ENCODE results near the gene MYO5A.

The MYO5A gene

DNA sequence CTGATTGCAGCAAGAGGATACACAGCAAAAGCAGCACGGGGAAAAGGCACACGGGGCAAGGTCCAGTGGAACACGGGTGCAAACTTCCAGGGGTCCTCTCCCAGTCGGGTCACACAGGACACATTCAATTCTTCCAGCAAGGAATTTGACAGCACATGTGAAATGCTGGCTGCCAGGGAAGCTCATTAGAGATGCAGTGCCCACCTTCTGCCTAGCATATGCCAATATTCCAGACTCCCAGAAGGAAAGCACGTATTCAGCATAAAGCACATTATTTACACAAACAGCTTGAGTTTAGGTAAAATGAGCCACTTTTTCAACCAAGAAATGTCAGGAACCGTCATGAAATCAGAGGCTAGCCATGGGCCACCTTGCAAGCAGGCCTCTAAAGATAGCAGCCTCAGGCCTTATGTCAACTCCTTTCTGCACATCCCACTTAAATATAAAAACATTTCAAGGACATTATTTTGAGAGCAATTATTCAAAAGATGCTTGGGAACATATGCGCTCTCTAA is 252.4 kb downstream of the MYO5A start:
- Histone ChIP-seq H2BK5ac (ENCODE audit: low read length) (no peak overlapping the region), H4K8ac (ENCODE audit: low read depth, low read length) (no peak overlapping the region), H2AK5ac (ENCODE audit: low read length) (no peak overlapping the region), H2BK15ac (replicated peaks; ENCODE audit: low read depth) (no peak overlapping the region), H3K9ac (ENCODE audit: low read length) (no peak overlapping the region), H3K23ac (ENCODE audit: low read length) (no peak overlapping the region), H2BK120ac (ENCODE audit: low read depth, low read length) (no peak overlapping the region), H3K18ac (ENCODE audit: low read length) (no peak overlapping the region), H3K4me1 (ENCODE audit: control insufficient read depth, low read depth, low read length) (no peaks in the 10 kb centered on the region), H3K27ac (ENCODE audit: low read depth, low read length) (no peak overlapping the region), H3K4me3 (ENCODE audit: low read length) (no peak overlapping the region), H3K27me3 (ENCODE audit: insufficient read depth, low read length, poor library complexity) (no peaks in the 10 kb centered on the region), H3K4ac (ENCODE audit: low read depth, low read length) (no peak overlapping the region), H4K5ac (ENCODE audit: low read length) (no peak overlapping the region), H3K36me3 (ENCODE audit: control insufficient read depth, insufficient read depth, low read length) (no peaks in the 10 kb centered on the region), H3K79me2 (ENCODE audit: control insufficient read depth, insufficient read depth, low read length) (no peaks in the 10 kb centered on the region), H3K79me1 (ENCODE audit: low read length) (no peaks in the 10 kb centered on the region), H3K56ac (ENCODE audit: low read length) (no peak overlapping the region), H3K4me2 (ENCODE audit: low read length) (no peak overlapping the region)
- no CpG with 5 or more reads among the region's 7 CpGs for WGBS (ENCODE audit: extremely low coverage, insufficient coverage, low lambda C conversion rate)
- no peak for DNase-seq

- Histone ChIP-seq H4K5ac (ENCODE audit: low read length) (no peak overlapping the region), H3K36me3 (ENCODE audit: control insufficient read depth, insufficient read depth, low read length) (no peaks in the 10 kb centered on the region), H3K18ac (ENCODE audit: low read length) (no peak overlapping the region), H3K56ac (ENCODE audit: low read length) (no peak overlapping the region), H3K4me3 (ENCODE audit: low read length) (no peak overlapping the region), H3K9ac (ENCODE audit: low read length) (no peak overlapping the region), H2BK15ac (replicated peaks; ENCODE audit: low read depth) (no peak overlapping the region), H2BK5ac (ENCODE audit: low read length) (no peak overlapping the region), H3K79me2 (ENCODE audit: control insufficient read depth, insufficient read depth, low read length) (no peaks in the 10 kb centered on the region), H3K4me2 (ENCODE audit: low read length) (no peak overlapping the region), H3K27ac (ENCODE audit: low read depth, low read length) (no peak overlapping the region), H2AK5ac (ENCODE audit: low read length) (no peak overlapping the region), H3K4ac (ENCODE audit: low read depth, low read length) (no peak overlapping the region), H3K27me3 (ENCODE audit: insufficient read depth, low read length, poor library complexity) (no peaks in the 10 kb centered on the region), H4K8ac (ENCODE audit: low read depth, low read length) (no peak overlapping the region), H3K23ac (ENCODE audit: low read length) (no peak overlapping the region), H2BK120ac (ENCODE audit: low read depth, low read length) (no peak overlapping the region), H3K79me1 (ENCODE audit: low read length) (no peaks in the 10 kb centered on the region), H3K4me1 (ENCODE audit: control insufficient read depth, low read depth, low read length) (peaks cover 9% of the 10 kb centered on the region)
- no CpG with 5 or more reads among the region's 11 CpGs for WGBS (ENCODE audit: extremely low coverage, insufficient coverage, low lambda C conversion rate)
- DNase-seq, result no peak
Measured at GRCh38 chr15:52263563-52264282, 265.0 kb downstream of the MYO5A start.

DNA sequence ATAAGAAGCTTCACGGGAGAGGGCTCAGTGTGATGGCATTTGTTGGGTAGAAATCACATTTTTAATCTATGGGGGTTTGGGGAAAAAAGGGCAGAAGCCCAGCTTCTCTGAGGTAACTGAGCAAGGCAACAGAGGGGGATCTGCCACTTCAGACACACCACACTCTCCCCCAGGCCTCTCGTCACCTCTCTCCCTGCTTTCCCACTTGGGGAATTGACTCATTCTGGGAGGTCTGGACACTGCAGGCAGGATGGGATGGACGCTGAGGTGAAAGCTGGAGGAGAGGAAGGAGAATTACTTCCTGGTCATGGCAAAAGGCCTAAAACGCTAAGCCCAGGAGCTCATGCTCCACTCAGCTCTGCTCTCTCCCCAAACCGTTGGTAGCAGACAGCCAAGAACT is 266.3 kb downstream of the MYO5A start:
- DNase-seq, result peak; percentile 41
- Histone ChIP-seq H3K27me3 (ENCODE audit: insufficient read depth, low read length, poor library complexity) (no peaks in the 10 kb centered on the region), H4K8ac (ENCODE audit: low read depth, low read length) (no peak overlapping the region), H3K27ac (ENCODE audit: low read depth, low read length) (peak overlapping the region; percentile 80), H3K18ac (ENCODE audit: low read length) (peak overlapping the region; percentile 73), H3K4me3 (ENCODE audit: low read length) (no peak overlapping the region), H2AK5ac (ENCODE audit: low read length) (no peak overlapping the region), H3K4me1 (ENCODE audit: control insufficient read depth, low read depth, low read length) (peaks cover 9% of the 10 kb centered on the region), H3K56ac (ENCODE audit: low read length) (peak overlapping the region; percentile 70), H4K5ac (ENCODE audit: low read length) (no peak overlapping the region), H3K36me3 (ENCODE audit: control insufficient read depth, insufficient read depth, low read length) (no peaks in the 10 kb centered on the region), H3K9ac (ENCODE audit: low read length) (peak overlapping the region; percentile 9), H3K79me2 (ENCODE audit: control insufficient read depth, insufficient read depth, low read length) (no peaks in the 10 kb centered on the region), H2BK15ac (replicated peaks; ENCODE audit: low read depth) (no peak overlapping the region), H3K4ac (ENCODE audit: low read depth, low read length) (peak overlapping the region; percentile 60), H3K79me1 (ENCODE audit: low read length) (no peaks in the 10 kb centered on the region), H3K4me2 (ENCODE audit: low read length) (no peak overlapping the region), H2BK5ac (ENCODE audit: low read length) (peak overlapping the region; percentile 34), H2BK120ac (ENCODE audit: low read depth, low read length) (peak overlapping the region; percentile 88), H3K23ac (ENCODE audit: low read length) (no peak overlapping the region)
- WGBS (ENCODE audit: extremely low coverage, insufficient coverage, low lambda C conversion rate), result no CpG with 5 or more reads among the region's 5 CpGs

DNA sequence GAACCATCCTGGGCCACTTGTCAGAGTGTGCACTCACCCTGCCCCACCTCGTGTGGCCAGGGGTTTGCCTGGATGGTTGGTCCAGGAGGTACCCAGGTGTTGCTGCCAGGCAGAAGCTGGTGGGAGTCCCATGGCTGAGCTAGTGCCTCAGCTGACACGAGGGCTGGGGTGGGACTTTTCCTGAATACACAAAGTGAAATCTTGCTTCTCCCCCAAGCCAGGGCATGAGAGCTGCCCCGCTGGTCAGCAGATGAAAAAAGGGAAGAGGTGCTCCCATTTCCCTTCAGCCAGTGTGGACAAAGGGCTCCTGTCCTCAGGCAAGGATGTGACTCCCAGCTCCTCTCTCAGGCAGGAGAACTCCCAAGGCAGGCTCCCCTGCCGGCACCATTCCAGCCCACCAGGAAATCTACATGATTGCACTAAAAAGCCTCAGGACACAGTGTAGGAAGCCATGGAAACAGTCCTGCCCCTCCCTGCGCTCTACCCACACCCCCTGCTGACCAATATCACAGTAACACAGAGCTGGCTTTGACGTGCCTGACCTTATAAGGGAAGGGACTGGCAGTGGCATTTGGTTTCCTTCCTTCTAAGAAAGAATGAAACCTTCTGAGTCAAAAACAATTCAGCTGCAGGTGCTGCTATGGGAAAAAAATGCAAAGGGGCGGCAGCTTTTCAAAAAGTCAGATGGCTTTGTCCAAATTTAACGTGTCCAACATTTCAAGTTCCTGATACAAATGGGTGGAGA is 267.0 kb downstream of the MYO5A start:
- H2BK15ac ChIP-seq (replicated peaks; ENCODE audit: low read depth), result no peak overlapping the region
- peaks cover 9% of the 10 kb centered on the region for H3K4me1 ChIP-seq (ENCODE audit: control insufficient read depth, low read depth, low read length)
- H3K27ac ChIP-seq (ENCODE audit: low read depth, low read length), result peak overlapping the region; percentile 80
- H3K79me2 ChIP-seq (ENCODE audit: control insufficient read depth, insufficient read depth, low read length), result no peaks in the 10 kb centered on the region
- DNase-seq, result peak; percentile 99
- peak overlapping the region; percentile 91 for H2BK5ac ChIP-seq (ENCODE audit: low read length)
- peak overlapping the region; percentile 80 for H3K56ac ChIP-seq (ENCODE audit: low read length)
- H3K36me3 ChIP-seq (ENCODE audit: control insufficient read depth, insufficient read depth, low read length), result no peaks in the 10 kb centered on the region
- H4K8ac ChIP-seq (ENCODE audit: low read depth, low read length), result no peak overlapping the region
- no peak overlapping the region for H3K23ac ChIP-seq (ENCODE audit: low read length)
- no peak overlapping the region for H3K4me3 ChIP-seq (ENCODE audit: low read length)
- H3K79me1 ChIP-seq (ENCODE audit: low read length), result no peaks in the 10 kb centered on the region
- H2AK5ac ChIP-seq (ENCODE audit: low read length), result peak overlapping the region; percentile 74
- H3K4ac ChIP-seq (ENCODE audit: low read depth, low read length), result peak overlapping the region; percentile 1
- H3K27me3 ChIP-seq (ENCODE audit: insufficient read depth, low read length, poor library complexity), result no peaks in the 10 kb centered on the region
- H3K18ac ChIP-seq (ENCODE audit: low read length), result peak overlapping the region; percentile 55
- H3K9ac ChIP-seq (ENCODE audit: low read length), result peak overlapping the region; percentile 35
- WGBS (ENCODE audit: extremely low coverage, insufficient coverage, low lambda C conversion rate), result no CpG with 5 or more reads among the region's 8 CpGs
- H4K5ac ChIP-seq (ENCODE audit: low read length), result no peak overlapping the region
- H2BK120ac ChIP-seq (ENCODE audit: low read depth, low read length), result no peak overlapping the region
- H3K4me2 ChIP-seq (ENCODE audit: low read length), result no peak overlapping the region

- Histone ChIP-seq H3K4me1 (ENCODE audit: control insufficient read depth, low read depth, low read length) (peaks cover 9% of the 10 kb centered on the region), H3K4ac (ENCODE audit: low read depth, low read length) (peak overlapping the region; percentile 1), H3K4me3 (ENCODE audit: low read length) (no peak overlapping the region), H3K9ac (ENCODE audit: low read length) (peak overlapping the region; percentile 35), H2BK5ac (ENCODE audit: low read length) (peak overlapping the region; percentile 91), H4K8ac (ENCODE audit: low read depth, low read length) (no peak overlapping the region), H3K36me3 (ENCODE audit: control insufficient read depth, insufficient read depth, low read length) (no peaks in the 10 kb centered on the region), H3K27me3 (ENCODE audit: insufficient read depth, low read length, poor library complexity) (no peaks in the 10 kb centered on the region), H3K79me1 (ENCODE audit: low read length) (no peaks in the 10 kb centered on the region), H2BK120ac (ENCODE audit: low read depth, low read length) (peak overlapping the region; percentile 3), H3K27ac (ENCODE audit: low read depth, low read length) (peak overlapping the region; percentile 61), H3K56ac (ENCODE audit: low read length) (peak overlapping the region; percentile 80), H2BK15ac (replicated peaks; ENCODE audit: low read depth) (no peak overlapping the region), H2AK5ac (ENCODE audit: low read length) (peak overlapping the region; percentile 74), H3K4me2 (ENCODE audit: low read length) (no peak overlapping the region), H4K5ac (ENCODE audit: low read length) (no peak overlapping the region), H3K79me2 (ENCODE audit: control insufficient read depth, insufficient read depth, low read length) (no peaks in the 10 kb centered on the region), H3K23ac (ENCODE audit: low read length) (no peak overlapping the region), H3K18ac (ENCODE audit: low read length) (peak overlapping the region; percentile 55)
- DNase-seq, result no peak
- no CpG with 5 or more reads among the region's 10 CpGs for WGBS (ENCODE audit: extremely low coverage, insufficient coverage, low lambda C conversion rate)
Measured at GRCh38 chr15:52261026-52261425, 267.7 kb downstream of the MYO5A start.

Data from mesendoderm (in vitro differentiated cells).